A204.1 (cell line): ENCODE data around the gene ARMC2.

Source experiments
- FAIRE-seq: peaks from 2 replicates; lab custom pipeline; 2012; peaks lifted over from hg19 to GRCh38; lab: Jason Lieb, UNC

The ARMC2 gene

GRCh38 chr6:109023356-109023925 is 175.2 kb downstream of the ARMC2 start:
- FAIRE-seq: no peak
